Prostate gland (tissue), 2 donors: ENCODE data around the gene S100A9.

Experiments used
- CTCF ChIP-seq, 4 experiments: fragments of 200-600 bp in 2 of 4; fragments of 450-650 bp in 2 of 4; sonication (generic) in 2 of 4; IDR thresholded peaks; 1 replicate in 3 of 4; 2 replicates in 1 of 4; pipeline ENCODE4 v1.5.1; 2016 to 2019; ENCODE audit warnings: antibody characterized with exemption in 4 of 4, mild to moderate bottlenecking in 2 of 4, moderate library complexity in 2 of 4
- POLR2A ChIP-seq: fragments of 450-650 bp; IDR thresholded peaks from one replicate; pipeline ENCODE4 v1.6.1; 2016; ENCODE audit warnings: antibody characterized with exemption, mild to moderate bottlenecking
- POLR2AphosphoS5 ChIP-seq: sonication (generic); formaldehyde crosslinking; IDR thresholded peaks from one replicate; pipeline ENCODE4 v1.6.1; 2017; ENCODE audit warnings: antibody characterized with exemption

- TF ChIP-seq POLR2A (no peak), CTCF (IDR thresholded peaks at IDR 0.05) (no peak), POLR2AphosphoS5 (no peak)
Observed at GRCh38 chr1:153370146-153370545, 12.5 kb downstream of the S100A9 start.
